ENCODE results near the gene SRC.

SRC gene

DNA sequence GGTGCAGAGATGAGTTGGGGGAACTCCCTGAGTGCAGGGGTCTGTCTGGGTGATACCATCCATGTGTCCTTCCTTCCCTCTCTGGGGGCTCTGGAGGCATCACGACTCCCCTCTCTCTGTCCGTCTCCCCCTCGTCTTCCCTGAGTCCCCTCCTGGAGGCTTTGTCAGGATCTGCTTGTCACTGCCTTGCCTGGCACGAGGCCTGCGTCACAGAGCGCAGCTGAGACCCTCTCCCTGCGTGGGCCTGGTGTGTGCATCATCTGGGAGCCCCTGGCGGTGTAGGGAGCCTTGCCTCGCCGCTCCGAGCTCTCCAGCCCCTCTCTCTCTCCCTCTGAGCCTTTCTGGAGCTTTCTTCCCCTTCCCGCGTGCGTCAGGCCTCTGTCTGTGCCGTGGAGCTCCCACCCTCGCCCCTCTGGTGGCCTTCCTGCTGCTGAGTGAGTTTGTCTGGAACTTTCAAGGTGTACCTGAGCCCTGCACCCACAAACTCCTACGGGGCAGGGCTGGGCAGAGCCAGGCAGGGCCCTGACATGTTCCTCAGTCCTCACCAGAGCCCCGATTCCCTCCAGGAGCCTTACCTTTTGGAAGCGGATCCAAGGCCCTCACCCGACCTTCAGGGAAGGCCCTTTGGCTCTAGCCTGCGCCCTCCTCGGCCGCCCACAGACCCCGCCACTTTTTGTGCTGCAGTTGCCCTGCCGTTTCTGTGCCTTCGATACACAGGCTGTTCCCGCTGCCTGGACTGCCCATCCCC lies 70.3 kb downstream of the SRC start:
- DNase-seq, result no peak

DNA sequence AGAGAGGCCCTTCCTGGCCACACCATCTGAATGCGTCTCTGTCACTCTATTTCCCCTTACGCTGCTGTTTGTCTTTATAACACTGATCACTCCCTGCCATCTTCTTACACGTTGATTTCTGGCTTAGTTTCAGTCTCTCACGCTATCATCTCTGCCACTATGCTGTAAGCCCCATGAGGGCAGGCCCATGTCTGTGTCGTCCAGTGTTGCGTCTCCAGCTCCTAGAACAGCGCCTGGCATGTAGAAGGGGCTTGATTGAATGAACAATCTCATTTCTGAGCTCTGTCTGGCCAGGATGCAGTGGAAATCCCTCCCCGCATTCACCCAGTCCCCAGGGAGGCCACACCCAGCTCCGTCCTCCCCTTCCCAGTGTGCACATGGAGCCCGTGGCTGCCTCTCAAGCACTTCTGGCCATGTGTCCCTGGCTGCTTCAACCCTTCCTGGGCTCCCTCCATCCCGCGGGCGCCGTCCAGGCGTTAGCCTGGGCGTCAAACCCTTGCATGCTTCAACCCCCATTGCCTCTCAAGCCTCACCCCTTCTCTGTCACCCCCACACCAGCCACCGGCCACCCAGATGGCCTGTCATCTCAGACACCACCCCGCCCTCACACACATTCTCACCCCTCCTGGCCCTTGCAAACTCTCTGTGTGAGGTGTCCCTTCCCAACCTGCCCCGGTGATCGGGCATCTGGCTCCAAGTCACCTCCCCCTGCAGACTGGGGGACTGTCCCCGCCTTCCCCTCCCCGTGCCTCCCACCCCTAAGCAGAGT lies 71.1 kb downstream of the SRC start:
- no peak for DNase-seq

DNA sequence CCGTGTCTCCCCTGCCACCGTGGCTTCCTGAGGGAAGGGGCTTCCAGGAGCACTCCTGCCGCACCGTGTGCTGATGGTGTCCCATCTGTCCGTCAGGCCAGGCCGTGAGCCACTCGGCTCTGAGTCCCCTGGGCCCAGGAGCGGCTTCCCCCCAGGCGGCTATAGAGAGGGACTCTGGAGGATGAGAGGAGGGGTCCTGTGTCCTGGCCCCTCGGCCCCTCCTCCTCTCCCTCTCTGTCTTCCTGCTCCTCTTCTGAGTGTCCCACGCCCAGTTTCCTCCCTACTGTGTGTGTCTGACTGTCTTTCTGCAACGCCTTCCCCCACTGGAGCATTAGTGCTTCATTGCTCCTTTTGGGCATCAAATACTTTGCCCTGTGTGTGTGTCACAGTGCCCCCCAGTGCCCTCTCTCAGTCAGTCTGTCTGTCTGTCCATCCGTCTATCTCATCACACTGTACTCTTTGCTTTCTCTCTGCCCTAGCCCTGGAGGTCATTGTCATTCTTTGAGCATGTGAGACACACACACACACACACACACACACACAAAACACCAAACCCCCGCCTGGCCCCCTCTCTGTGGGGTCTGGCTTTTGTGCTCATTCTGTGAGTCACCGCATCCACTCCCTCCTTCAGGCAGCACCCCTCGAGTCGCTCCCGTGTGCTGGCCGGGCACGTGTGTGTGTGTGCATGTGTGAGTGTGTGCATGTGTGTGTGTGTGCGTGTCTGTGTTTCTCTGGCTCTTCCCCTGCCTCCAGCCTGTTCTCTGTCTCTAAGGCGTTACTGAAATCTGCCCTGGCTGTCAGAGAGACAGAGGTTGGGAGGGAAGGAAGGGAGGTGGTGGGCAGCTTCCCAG lies 71.9 kb downstream of the SRC start:
- DNase-seq, result no peak

DNA sequence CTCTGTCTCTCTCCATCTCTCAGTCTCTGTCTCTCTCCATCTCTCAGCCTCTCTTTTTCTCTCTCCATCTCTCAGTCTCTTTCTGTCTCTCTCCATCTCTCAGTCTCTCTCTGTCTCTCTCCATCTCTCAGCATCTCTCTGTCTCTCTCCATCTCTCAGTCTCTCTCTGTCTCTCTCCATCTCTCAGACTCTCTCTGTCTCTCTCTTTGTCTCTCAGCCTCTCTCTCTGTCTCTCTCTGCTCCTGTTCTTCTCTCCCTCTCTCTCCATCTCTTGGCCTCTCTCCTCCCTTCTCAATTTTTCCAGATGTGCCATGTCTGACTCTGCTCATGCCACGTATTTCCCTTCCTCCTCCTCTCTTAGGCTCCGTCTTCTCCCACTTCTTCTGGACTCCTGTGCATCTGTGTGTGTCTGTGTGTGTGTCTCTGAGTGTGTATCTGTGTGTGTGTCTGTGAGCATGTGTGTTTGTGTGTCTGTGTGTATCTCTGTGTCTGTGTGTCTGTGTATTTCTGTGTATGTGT lies 72.7 kb downstream of the SRC start:
- no peak for DNase-seq

DNA sequence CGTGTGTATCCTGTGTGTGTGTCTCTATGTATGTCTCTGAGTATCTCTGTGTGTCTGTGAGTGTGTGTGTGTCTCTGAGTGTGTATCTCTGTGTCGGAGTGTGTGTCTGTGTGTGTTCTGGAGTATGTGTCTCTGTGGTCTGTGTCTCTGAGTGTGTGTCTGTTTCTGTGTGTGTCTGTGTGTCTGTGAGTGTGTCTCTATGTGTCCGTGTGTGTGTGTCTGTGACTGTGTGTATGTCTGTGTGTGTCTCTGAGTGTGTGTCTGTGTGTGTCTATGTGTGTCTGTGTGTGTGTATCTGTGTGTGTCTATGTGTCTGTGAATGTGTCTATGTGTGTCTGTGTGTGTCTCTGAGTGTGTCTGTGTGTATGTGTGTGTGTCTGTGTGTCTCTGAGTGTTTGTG lies 73.4 kb downstream of the SRC start:
- no peak for DNase-seq

DNA sequence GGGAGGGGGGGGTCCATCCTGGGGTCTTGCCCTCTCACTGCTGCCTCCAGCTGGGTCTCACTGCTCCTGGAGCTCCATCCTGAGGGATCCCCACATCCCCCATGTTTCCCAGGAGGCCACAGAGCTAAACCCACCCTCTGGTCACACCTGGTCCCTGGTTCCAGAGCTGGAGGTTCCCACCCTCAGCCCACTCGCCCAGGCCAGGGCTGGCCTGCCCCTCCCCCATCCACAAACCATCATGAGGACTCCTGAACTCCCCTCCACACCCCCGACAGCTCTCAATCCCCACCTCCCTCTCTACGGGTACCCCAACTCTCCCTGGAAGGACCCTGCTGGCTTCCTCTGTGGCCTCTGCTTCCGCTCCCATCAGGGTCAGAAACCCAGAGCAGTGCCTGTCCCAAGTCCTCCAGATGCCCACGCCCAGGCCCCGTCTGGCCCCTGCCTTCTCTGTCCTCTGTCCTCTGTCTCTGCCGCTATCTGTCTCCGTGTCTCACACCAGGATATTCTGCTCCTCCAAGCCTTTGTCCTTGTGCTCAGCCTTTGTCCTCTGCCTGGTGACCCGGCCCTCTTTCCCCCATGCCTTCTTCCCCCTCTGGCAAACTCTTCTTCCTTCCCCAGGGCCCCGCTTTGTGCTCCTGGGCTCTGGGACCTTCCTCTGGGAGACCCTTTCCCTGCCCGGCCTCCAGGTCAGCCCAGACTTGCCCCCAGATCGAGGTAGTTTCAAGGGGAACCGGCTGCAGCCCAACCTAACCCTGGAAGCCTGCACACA lies 74.0 kb downstream of the SRC start:
- DNase-seq, result no peak

DNA sequence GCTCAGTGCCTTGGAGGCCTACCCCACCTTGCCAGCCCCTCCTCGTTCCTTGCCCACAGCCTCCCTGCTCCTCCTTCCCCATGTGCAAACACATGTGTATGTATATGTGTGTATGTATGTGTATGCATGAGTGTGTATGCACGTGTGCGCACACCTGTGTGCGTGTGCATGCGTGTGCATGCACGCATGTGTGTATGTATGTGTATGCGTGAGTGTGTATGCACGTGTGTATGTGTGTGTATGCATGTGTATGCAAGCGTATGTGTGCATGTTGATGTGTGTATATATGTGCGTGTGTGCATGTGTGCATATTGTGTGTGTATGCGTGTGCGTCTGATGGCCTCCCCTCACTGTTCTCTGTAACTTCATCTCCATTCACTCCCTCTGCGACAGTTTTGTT lies 74.7 kb downstream of the SRC start:
- DNase-seq, result no peak

DNA sequence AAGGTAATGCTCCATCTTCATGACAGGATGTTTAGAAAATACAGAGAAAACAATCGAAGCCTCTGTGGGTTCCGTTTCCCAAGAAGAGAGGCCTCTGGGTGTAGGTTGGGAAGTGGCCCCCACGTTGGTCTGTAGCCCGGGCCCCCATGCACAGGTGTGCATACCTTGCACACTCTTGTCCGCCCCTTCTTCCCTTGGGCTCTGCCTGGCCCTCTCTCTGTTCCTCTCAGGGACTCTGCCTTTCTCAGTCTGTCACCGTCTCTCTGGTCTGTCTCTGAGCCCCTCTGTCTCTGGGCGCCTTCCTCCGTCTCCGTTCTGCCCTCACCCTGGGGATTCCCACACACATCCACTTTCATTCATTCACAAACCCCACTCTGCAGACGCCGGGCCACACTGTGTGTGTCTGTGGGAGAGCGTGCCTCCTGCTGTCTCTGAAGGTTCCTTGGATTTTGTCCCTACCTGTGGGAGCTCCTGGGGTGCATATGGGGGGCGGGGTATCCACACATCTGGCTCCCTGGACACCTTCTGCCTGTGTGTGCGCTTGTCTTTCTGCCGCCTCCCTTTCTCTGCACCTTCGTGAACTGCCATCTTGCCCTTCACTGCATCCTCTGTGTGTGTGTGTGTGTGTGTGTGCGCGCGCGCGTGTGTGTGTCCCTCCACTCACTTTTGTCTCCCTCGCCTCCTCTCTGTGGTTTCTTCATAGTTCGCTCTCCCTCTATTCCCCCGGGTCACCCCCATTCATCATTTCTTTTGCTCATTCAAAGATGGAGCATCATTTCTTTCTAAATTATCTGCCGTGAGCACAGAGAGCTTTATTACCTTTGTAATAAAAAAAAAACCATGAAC lies 75.3 kb downstream of the SRC start:
- DNase-seq, result no peak

DNA sequence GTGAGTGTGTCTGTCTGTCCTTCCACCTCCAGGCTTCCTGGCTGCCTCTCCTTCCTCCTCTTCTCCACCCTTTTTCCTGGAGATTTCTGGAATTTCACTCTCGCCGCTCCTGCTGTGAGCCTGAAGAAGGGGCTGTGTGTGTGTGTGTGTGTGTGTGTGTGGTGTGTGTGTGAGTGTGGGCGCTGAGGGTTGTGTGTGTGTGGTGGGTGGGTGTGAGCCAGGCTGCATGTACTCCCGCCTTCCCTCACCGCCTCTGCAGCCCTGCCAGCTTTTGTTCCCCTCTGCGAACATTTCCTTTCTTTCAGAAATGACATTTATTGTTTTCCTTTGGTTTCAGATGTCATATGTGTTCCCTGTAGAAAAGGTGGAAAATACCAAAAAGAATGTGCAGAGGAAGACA lies 76.0 kb downstream of the SRC start:
- no peak for DNase-seq

DNA sequence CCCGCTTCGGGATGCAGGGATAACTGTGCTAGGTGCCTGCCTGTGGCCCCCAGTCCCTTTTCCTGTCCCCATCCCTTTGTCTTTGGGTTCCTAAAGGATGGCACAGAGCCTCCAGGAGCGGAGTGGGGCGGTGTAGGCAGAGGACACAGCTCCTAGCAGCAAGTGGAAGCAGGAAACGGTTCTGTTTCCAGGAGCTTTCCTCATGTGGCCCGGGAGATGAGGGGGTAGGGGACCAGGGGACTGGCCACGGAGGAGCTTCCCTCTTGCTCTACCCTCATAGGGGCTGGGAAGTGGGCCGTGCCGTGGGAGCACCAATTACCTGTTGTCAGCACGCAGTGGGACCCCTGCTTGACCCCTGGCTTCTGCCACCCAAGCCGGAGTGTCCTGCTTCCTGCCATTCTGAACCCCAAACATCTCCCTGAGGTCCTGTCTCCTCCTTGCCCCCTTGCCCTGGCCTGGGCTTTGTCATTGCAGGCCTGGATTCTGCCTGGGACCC lies 76.9 kb downstream of the SRC start:
- DNase-seq, result no peak

DNA sequence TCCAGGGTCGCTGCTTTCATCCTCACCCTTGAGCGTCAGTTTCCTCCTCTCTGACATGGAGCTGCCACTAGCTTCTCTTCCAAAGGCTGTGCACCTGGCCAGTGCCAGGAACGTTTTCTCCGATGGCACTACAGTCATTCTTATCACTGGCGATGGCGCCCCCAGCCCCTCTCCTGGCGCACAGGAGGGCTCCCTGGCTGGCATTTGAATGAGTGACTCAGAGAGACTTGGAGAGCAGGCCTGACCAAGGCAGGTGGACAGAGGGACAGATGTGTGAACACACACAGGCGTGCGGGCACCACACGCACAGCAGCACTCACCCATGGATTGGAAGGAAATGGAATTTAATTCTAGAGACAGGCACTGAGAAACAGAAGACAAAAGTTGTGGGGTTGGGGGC lies 77.6 kb downstream of the SRC start:
- DNase-seq, result no peak

DNA sequence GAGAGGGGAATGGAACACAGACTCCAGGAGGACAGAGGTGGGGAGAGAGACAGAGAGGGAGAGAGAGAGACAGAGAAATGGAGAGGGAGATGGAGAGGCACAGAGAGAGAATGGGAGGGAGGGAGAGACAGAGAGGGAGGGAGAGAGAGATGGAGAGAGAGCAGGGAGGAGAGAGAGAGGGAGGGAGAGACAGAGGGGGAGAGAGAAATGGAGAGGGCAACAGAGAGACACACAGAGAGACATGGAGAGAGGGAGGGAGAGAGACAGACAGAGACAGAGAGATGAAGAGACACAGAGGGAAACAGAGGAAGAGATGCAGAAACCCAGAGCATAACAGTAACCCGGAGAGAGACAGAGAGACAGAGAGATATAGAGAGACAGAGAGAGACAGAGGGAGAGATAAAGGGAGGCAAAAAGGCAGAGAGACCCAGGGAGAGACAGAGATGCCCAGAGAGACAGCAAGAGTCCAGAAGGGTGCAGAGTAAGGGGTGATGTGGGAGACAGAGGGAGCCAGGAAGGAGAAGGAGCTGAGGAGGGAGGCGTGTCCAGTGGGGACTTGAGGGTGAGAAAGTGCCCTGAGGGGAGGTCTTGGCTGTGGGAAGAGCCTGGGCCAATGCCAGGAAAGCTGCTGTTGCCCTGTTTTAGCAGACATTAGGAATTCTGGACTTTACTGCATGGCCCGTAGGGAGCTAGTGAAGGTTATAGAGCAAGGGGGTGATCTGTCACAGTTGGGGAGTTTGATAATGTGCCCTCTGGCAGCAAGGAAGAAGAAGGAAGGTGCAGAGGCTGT lies 78.3 kb downstream of the SRC start:
- no peak for DNase-seq

DNA sequence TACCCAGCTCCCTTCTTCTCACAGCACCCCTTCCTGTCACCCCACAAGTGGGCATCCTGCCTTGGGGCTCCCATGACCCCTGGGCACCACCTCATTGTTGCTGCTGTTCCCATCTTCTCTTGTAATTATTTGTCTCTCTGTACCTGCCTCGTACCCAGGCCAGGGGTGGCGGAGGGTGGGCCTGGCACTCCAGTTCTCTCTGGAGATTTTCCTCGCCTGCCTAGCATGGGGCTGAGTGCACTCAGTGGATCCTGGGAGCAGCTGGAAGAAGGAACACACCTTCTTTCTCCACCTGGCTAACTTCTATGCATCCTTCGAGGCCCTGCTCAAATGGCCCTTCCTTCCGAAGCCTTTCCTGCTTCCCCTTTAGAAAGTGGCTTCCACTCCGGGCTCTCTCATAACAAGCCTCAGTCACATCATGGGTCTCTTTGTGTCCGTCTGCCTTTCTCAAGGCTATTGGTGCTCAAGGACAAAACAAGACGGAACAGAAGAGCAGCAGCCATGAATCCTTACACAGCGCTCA lies 79.2 kb downstream of the SRC start:
- DNase-seq, result no peak

DNA sequence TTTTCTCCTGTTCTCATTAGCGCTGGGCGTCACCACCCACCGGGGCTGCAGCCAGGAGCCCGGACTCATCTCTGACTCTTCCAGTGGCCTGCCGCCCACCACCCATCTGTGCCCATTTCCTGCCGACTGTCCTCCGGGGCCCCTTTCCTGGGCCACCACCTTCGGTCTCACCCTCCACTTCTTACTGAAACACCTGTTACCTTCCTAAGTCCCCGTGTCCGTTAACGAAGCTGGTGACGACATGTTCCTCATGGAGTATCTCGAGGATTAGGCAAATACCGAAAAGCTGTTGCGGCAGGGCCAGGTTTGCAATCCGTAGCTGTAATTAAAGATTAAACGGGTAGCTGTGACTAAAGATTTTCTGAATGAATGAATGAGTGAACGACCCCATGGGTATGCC lies 80.2 kb downstream of the SRC start:
- no peak for DNase-seq

DNA sequence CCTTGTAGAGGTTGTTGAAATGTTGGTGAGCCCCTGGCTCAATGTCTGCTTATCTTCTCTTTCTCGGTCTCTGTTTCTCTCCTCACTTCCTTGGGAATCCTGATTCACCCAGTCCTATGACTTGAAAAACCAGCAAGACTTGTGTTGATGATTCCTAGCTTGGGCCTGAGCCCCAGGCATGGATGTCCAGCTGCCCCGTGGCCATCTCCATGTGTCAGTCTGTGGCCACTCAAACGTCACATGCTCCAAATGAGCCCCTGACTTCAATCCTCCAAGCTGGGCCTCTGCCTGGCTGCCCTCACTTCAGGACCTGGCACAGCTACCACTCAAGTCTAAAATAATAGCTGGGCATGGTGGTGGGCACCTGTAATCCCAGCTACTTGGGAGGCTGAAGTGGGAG lies 81.0 kb downstream of the SRC start:
- DNase-seq, result no peak

DNA sequence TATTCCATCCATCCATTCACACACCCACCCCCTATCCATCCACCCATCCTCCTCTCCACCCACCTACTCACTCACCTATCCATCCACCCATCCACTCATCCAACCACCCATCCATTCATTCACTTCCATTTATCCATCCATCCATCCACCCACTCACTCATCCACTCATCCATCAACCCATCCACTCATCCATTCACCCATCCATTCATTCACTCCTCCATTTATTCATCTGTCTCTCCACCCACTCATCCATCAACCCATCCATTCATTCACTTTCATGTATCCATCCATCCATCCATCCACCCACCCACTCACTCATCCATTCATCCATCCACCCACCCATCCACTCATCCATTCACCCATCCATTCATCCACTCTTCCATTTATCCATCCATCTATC lies 84.1 kb downstream of the SRC start:
- DNase-seq, result no peak

DNA sequence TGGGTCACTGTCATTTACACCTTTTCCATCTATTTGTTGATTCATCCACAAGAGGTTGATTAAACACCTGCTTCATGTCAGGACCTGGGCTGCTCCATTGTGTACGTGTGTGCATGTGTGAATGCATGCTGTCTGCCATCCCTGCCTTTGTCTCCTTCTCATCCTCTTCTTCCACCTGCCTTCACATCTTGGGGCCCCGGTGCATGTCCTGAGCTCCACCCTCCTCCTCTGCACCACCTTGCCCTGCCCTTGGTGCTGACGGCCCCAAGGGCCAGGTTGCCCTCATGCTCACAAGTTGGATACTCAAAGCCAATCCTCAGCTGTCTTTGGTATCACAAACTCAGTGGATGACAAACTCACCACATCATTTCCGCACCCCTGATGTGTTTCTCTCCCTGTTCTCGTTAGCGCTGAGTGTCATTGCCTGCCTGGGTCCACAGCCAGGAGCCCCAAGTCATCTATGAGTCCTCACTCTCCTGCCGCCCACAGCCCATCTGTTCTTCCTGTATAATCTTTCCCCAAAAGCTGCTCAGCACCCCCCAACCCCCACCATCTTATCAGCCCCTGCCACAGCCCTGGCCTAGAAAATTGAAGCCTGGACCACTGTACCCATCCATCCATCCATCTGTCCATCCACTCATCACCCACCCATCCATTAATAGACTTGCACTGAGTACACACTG lies 85.0 kb downstream of the SRC start:
- no peak for DNase-seq

DNA sequence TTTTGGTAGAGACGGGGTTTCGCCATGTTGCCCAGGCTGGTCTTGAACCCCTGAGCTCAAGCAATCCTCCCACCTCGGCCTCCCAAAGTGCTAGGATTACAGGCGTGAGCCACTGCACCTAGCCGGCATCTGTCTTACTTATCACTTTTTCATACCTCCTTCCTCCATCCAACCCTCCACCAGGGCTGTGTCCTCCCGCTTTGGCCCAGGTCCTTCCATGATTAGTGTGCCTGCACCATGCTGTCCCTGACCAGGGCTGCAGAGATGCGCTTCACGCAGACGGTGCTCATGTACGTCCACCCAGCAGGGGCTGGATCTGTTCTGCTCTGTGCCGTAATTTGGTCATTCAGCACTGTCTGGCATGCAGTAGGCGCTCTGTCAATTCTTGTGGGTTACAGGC lies 85.8 kb downstream of the SRC start:
- no peak for DNase-seq

DNA sequence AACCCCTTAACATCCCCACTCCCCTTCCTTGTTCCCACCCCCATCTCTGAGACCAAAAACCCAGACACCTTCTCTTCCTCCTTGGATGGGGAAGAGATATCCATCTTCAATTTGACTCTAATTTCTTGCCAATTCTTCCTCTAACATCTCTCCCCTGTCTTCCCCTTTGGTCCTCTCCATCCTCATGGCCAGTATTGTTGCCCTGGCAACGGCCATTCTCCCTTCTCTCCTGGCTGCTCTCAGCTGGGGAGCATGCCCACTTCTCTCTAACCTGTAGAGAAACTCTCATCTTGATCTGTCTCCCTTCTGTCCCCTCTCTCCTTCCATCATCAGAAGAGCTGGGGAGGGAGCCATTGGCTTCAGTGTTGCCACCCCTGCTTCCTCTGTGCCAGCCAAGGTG lies 86.7 kb downstream of the SRC start:
- no peak for DNase-seq

DNA sequence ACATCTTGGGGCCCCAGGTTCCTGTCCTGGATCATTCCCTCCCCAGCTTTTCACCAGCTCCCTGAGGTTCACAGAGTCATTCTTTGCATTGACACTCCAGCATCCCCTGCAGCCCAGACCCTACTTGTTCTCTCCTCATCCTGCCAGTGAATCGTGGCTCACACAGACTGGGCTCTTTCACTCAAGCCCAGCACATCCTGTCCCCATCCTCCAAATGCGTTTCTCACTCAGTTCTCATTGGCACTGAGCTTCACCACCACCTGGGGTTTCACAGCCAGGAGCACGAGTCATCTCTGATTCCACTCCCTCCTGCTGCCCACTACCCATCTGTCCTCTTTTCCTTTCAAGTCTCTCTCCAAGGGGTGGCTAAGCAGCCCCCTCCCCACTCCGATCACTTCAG lies 89.7 kb downstream of the SRC start:
- DNase-seq, result no peak
